HCT116 (cell line): ENCODE data around the gene IL21R. TPM values are rescaled to one million over a fixed set of nuclear protein-coding genes. Genes with fewer than 3 reads are reported as not detected.

ENCODE experiments used
- ATAC-seq: fragments of 200-7000 bp; cut with Tn5 transposase; 2 replicates; pipeline ENCODE4 v1.9.1; 2020; ENCODE audit warnings: mild to moderate bottlenecking, moderate library complexity
- BruUV-seq: library from RNA; stranded (reverse); fragments of 400-500 nt; replicated peaks from 2 replicates; lab custom pipeline; 2021; lab: Mats Ljungman, UMichigan
- CTCF ChIA-PET: fragments of 300-600 bp; sonication (Branson Sonifier 250); formaldehyde crosslinking; loops from one replicate; lab custom pipeline; 2021; ENCODE audit warnings: antibody characterized with exemption; lab: Charles Lee
- POLR2A ChIA-PET: fragments of 300-600, 350-600 bp; sonication (Branson Sonifier 250); formaldehyde crosslinking; loops from one replicate; lab custom pipeline; 2021; ENCODE audit warnings: antibody characterized with exemption; lab: Charles Lee
- RAD21 ChIA-PET, 2 experiments: fragments of 300-600 bp; sonication (Branson Sonifier 250); formaldehyde crosslinking; loops; one replicate each; lab custom pipeline; 2023; ENCODE audit warnings: low total read pairs in 2 of 2; ENCODE audit not compliant: uncharacterized antibody in 2 of 2, unreplicated experiment in 2 of 2, low non-redundant PET in 1 of 2; lab: Charles Lee
- DNase-seq: peaks from one replicate; pipeline ENCODE4 v3.0.0-alpha.2; 2010; ENCODE audit warnings: low read depth, low spot score
- H2AFZ ChIP-seq: fragments of 200-600 bp; shearing (Covaris generic), sonication (generic); 2 replicates; pipeline ENCODE4 v1.6.1; 2017; ENCODE audit warnings: low read depth, mixed run types, mixed read lengths, antibody characterized with exemption, low read length; ENCODE audit not compliant: poor library complexity, severe bottlenecking
- H3K27ac ChIP-seq: 2 replicates; pipeline ENCODE4 v1.5.1; 2012; ENCODE audit warnings: low read depth, low read length
- H3K27me3 ChIP-seq: fragments of 200-600 bp; sonication (generic); 2 replicates; pipeline ENCODE4 v1.6.1; 2016; ENCODE audit warnings: mixed run types, low read length, mixed read lengths; ENCODE audit not compliant: insufficient read depth
- H3K36me3 ChIP-seq, 2 experiments: fragments of 200-500 bp in 1 of 2; fragments of 200-600 bp in 1 of 2; sonication (Bioruptor generic) in 1 of 2; sonication (generic) in 1 of 2; 2 replicates each; pipeline versions ENCODE4 v1.5.1 to v1.6.1; 2014 to 2016; ENCODE audit warnings: low read length in 2 of 2, inconsistent platforms in 1 of 2, mixed read lengths in 1 of 2, mixed run types in 1 of 2; ENCODE audit not compliant: insufficient read depth in 2 of 2, control insufficient read depth in 1 of 2
- H3K4me1 ChIP-seq, 2 experiments: fragments of 200-600 bp in 1 of 2; sonication (generic) in 1 of 2; 2 replicates each; pipeline versions ENCODE4 v1.5.1 to v1.6.1; 2012 to 2017; ENCODE audit warnings: low read length in 2 of 2, inconsistent platforms in 1 of 2, mild to moderate bottlenecking in 1 of 2, mixed read lengths in 1 of 2, mixed run types in 1 of 2, moderate library complexity in 1 of 2; ENCODE audit not compliant: insufficient read depth in 2 of 2, control insufficient read depth in 1 of 2
- H3K4me2 ChIP-seq: fragments of 200-600 bp; sonication (generic); 2 replicates; pipeline ENCODE4 v1.6.1; 2017; ENCODE audit warnings: mixed run types, low read length, mixed read lengths
- H3K4me3 ChIP-seq, 2 experiments: fragments of 200-600 bp in 1 of 2; sonication (generic) in 1 of 2; replicated peaks in 1 of 2; 2 replicates each; pipeline ENCODE4 v1.5.1; 2011 to 2016; ENCODE audit warnings: low read length in 2 of 2, control low read depth in 1 of 2, low read depth in 1 of 2, mild to moderate bottlenecking in 1 of 2, mixed read lengths in 1 of 2, mixed run types in 1 of 2
- H3K79me2 ChIP-seq: fragments of 200-600 bp; sonication (generic); 2 replicates; pipeline ENCODE4 v1.6.1; 2017; ENCODE audit warnings: mild to moderate bottlenecking, mixed run types, low read length, moderate library complexity, mixed read lengths; ENCODE audit not compliant: insufficient read depth
- H3K9ac ChIP-seq: fragments of 200-600 bp; sonication (generic); 2 replicates; pipeline ENCODE4 v1.6.1; 2016; ENCODE audit warnings: low read length, mixed read lengths
- H3K9me2 ChIP-seq: fragments of 200-600 bp; sonication (generic), shearing (Covaris generic); 2 replicates; pipeline ENCODE4 v1.6.1; 2017; ENCODE audit warnings: mixed run types, mild to moderate bottlenecking, moderate library complexity; ENCODE audit not compliant: insufficient read depth
- H3K9me3 ChIP-seq, 2 experiments: fragments of 200-500 bp in 1 of 2; fragments of 200-600 bp in 1 of 2; sonication (Bioruptor generic) in 1 of 2; sonication (generic) in 1 of 2; 2 replicates each; pipeline ENCODE4 v1.6.1; 2014 to 2017; ENCODE audit warnings: low read length in 2 of 2, mixed read lengths in 2 of 2, inconsistent platforms in 1 of 2, low read depth in 1 of 2, mild to moderate bottlenecking in 1 of 2, mixed run types in 1 of 2, moderate library complexity in 1 of 2; ENCODE audit not compliant: control insufficient read depth in 1 of 2, insufficient read depth in 1 of 2
- H4K20me1 ChIP-seq: fragments of 200-600 bp; sonication (generic), shearing (Covaris generic); 2 replicates; pipeline ENCODE4 v1.6.1; 2017; ENCODE audit warnings: mixed run types, mild to moderate bottlenecking, moderate library complexity; ENCODE audit not compliant: insufficient read depth
- CBX3 ChIP-seq: IDR thresholded peaks from 2 replicates; pipeline ENCODE4 v1.6.1; 2012; ENCODE audit warnings: low read depth
- EGR1 ChIP-seq: IDR thresholded peaks from 2 replicates; pipeline ENCODE4 v1.6.1; 2012; ENCODE audit warnings: low read depth
- FOSL1 ChIP-seq: IDR thresholded peaks from 2 replicates; pipeline ENCODE4 v1.6.1; 2012; ENCODE audit warnings: low read depth
- JUND ChIP-seq: IDR thresholded peaks from 2 replicates; pipeline ENCODE4 v1.6.1; 2012
- MAX ChIP-seq: IDR thresholded peaks from 2 replicates; pipeline ENCODE4 v1.6.1; 2012
- POLR2AphosphoS5 ChIP-seq: IDR thresholded peaks from 2 replicates; pipeline ENCODE4 v1.6.1; 2011; ENCODE audit warnings: mild to moderate bottlenecking, low read depth, low read length, moderate library complexity
- RAD21 ChIP-seq: IDR thresholded peaks from 2 replicates; pipeline ENCODE4 v1.6.1; 2012; ENCODE audit warnings: low read depth, mild to moderate bottlenecking
- SP1 ChIP-seq: IDR thresholded peaks from 2 replicates; pipeline ENCODE4 v1.6.1; 2012; ENCODE audit warnings: low read depth
- SRF ChIP-seq: IDR thresholded peaks from 2 replicates; pipeline ENCODE4 v1.6.1; 2012; ENCODE audit warnings: low read depth
- TCF7L2 ChIP-seq: IDR thresholded peaks from 2 replicates; pipeline ENCODE4 v1.7.0; 2011; ENCODE audit warnings: borderline replicate concordance, inconsistent platforms; ENCODE audit not compliant: insufficient read depth, insufficient read length; ENCODE audit errors: extremely low read depth
- YY1 ChIP-seq: IDR thresholded peaks from 2 replicates; pipeline ENCODE4 v1.6.1; 2011; ENCODE audit warnings: low read length, low read depth, moderate library complexity, mild to moderate bottlenecking; ENCODE audit not compliant: insufficient replicate concordance; ENCODE audit errors: extremely low read depth
- ZFX ChIP-seq: fragments of 450-650 bp; IDR thresholded peaks from 2 replicates; pipeline ENCODE4 v1.6.1; 2017
- ZNF274 ChIP-seq: fragments of 200-500 bp; sonication (Bioruptor generic); IDR thresholded peaks from 2 replicates; pipeline ENCODE4 v1.6.1; 2014; ENCODE audit warnings: mild to moderate bottlenecking, low read depth, low read length, inconsistent platforms
- intact Hi-C: fragments of 100-400 bp; cut with micrococcal nuclease; formaldehyde crosslinking; loops from 2 replicates; pipeline ENCODE4 v1.10.0; 2022
- total RNA-seq: library from RNA; stranded (reverse); gene quantifications from one replicate; pipeline ENCODE4 v1.2.1, GENCODE V29; 2021; ENCODE audit not compliant: unreplicated experiment
- TF ChIP-seq, protein P1 (sequence below): IDR thresholded peaks from 2 replicates; pipeline ENCODE4 v1.6.1; 2012; ENCODE audit warnings: low read depth
- TF ChIP-seq, protein P2 (sequence below), 3 experiments: fragments of 200-600 bp in 1 of 3; sonication (generic) in 1 of 3; IDR thresholded peaks in 2 of 3; conservative IDR thresholded peaks in 1 of 3; 2 replicates each; pipeline ENCODE4 v1.5.1; 2012 to 2017; ENCODE audit warnings: low read depth in 2 of 3, low read length in 2 of 3, antibody characterized with exemption in 1 of 3, borderline replicate concordance in 1 of 3, control low read depth in 1 of 3, mild to moderate bottlenecking in 1 of 3, mixed read lengths in 1 of 3, mixed run types in 1 of 3, moderate library complexity in 1 of 3; ENCODE audit not compliant: insufficient read depth in 1 of 3

Gene IL21R
- total RNA-seq, 1 experiment from 2014 or later, result 1.2 TPM

GRCh38 chr16:27402964-27403600 lies 1.1 kb downstream of the IL21R start:
- CTCF ChIA-PET, result no interaction called here
- TF ChIP-seq EGR1 (no peak), CBX3 (no peak)
- TF ChIP-seq, protein P1, sequence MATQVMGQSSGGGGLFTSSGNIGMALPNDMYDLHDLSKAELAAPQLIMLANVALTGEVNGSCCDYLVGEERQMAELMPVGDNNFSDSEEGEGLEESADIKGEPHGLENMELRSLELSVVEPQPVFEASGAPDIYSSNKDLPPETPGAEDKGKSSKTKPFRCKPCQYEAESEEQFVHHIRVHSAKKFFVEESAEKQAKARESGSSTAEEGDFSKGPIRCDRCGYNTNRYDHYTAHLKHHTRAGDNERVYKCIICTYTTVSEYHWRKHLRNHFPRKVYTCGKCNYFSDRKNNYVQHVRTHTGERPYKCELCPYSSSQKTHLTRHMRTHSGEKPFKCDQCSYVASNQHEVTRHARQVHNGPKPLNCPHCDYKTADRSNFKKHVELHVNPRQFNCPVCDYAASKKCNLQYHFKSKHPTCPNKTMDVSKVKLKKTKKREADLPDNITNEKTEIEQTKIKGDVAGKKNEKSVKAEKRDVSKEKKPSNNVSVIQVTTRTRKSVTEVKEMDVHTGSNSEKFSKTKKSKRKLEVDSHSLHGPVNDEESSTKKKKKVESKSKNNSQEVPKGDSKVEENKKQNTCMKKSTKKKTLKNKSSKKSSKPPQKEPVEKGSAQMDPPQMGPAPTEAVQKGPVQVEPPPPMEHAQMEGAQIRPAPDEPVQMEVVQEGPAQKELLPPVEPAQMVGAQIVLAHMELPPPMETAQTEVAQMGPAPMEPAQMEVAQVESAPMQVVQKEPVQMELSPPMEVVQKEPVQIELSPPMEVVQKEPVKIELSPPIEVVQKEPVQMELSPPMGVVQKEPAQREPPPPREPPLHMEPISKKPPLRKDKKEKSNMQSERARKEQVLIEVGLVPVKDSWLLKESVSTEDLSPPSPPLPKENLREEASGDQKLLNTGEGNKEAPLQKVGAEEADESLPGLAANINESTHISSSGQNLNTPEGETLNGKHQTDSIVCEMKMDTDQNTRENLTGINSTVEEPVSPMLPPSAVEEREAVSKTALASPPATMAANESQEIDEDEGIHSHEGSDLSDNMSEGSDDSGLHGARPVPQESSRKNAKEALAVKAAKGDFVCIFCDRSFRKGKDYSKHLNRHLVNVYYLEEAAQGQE, result no peak
- TF ChIP-seq, all 23 proteins: peak for 0
- Histone ChIP-seq H3K9ac (no peak overlapping the region), H3K4me1 (peaks cover 2 to 3% of the 10 kb centered on the region in 2 experiments; a peak in 3 of 4 replicates), H3K79me2 (no peaks in the 10 kb centered on the region), H4K20me1 (no peaks in the 10 kb centered on the region), H3K27ac (no peak overlapping the region), H2AFZ (no peak overlapping the region), H3K4me2 (no peak overlapping the region), H3K9me2 (no peaks in the 10 kb centered on the region), H3K27me3 (0 out of 2 replicates have a peak, but pooled peaks cover 3% of the 10 kb centered on the region), H3K36me3 (no peaks in the 10 kb centered on the region), H3K9me3 (no peaks in the 10 kb centered on the region), H3K4me3 (no peak overlapping the region)
- DNase-seq (no peak), ATAC-seq (no peak)
- BruUV-seq, result no TSS peak
- intact Hi-C loops, result no loop called here
- POLR2A ChIA-PET, result no interaction called here
- RAD21 ChIA-PET, result no interaction called here

GRCh38 chr16:27403601-27403992 lies 1.6 kb downstream of the IL21R start:
- H3K27me3 ChIP-seq, result 0 out of 2 replicates have a peak, but pooled peaks cover 3% of the 10 kb centered on the region
- no peak overlapping the region for H3K4me3 ChIP-seq
- H3K9me2 ChIP-seq, result no peaks in the 10 kb centered on the region
- H3K79me2 ChIP-seq, result no peaks in the 10 kb centered on the region
- H3K27ac ChIP-seq, result no peak overlapping the region
- H3K4me1 ChIP-seq, result peaks cover 6 to 9% of the 10 kb centered on the region in 2 experiments; a peak in 3 of 4 replicates
- H4K20me1 ChIP-seq, result no peaks in the 10 kb centered on the region
- H3K9ac ChIP-seq, result no peak overlapping the region
- H3K36me3 ChIP-seq, result no peaks in the 10 kb centered on the region
- intact Hi-C loops, result no loop called here
- no TSS peak for BruUV-seq
- ChIA-PET CTCF (no interaction called here), POLR2A (no interaction called here), RAD21 (no interaction called here)
- ATAC-seq (no peak), DNase-seq (no peak)
- H3K4me2 ChIP-seq, result no peak overlapping the region
- no peaks in the 10 kb centered on the region for H3K9me3 ChIP-seq
- H2AFZ ChIP-seq, result no peak overlapping the region
- no peak for TF ChIP-seq ZFX
- TF ChIP-seq FOSL1, result no peak
- no peak for TF ChIP-seq YY1
- TF ChIP-seq EGR1, result no peak
- no peak for TF ChIP-seq SP1
- TF ChIP-seq CBX3, result no peak
- TF ChIP-seq TCF7L2, result no peak
- TF ChIP-seq SRF, result no peak
- TF ChIP-seq MAX, result no peak
- TF ChIP-seq JUND, result no peak
- no peak for TF ChIP-seq ZNF274
- TF ChIP-seq, protein P2, sequence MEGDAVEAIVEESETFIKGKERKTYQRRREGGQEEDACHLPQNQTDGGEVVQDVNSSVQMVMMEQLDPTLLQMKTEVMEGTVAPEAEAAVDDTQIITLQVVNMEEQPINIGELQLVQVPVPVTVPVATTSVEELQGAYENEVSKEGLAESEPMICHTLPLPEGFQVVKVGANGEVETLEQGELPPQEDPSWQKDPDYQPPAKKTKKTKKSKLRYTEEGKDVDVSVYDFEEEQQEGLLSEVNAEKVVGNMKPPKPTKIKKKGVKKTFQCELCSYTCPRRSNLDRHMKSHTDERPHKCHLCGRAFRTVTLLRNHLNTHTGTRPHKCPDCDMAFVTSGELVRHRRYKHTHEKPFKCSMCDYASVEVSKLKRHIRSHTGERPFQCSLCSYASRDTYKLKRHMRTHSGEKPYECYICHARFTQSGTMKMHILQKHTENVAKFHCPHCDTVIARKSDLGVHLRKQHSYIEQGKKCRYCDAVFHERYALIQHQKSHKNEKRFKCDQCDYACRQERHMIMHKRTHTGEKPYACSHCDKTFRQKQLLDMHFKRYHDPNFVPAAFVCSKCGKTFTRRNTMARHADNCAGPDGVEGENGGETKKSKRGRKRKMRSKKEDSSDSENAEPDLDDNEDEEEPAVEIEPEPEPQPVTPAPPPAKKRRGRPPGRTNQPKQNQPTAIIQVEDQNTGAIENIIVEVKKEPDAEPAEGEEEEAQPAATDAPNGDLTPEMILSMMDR (IDR thresholded peaks at IDR 0.05 in 2 of 3, conservative IDR thresholded peaks at IDR 0.05 in 1 of 3; ENCODE audit: borderline replicate concordance in 1 of 3, insufficient read depth in 1 of 3, low read depth in 2 of 3, low read length in 2 of 3), result no peak
- TF ChIP-seq RAD21, result no peak
- no peak for TF ChIP-seq POLR2AphosphoS5
